Measurements from ENCODE around the gene VSTM1.

GRCh38 chr19:54104998-54105715 lies 41.5 kb upstream of the VSTM1 start:
- TF ChIP-seq CTCF (IDR thresholded peaks at IDR 0.05) (no peak), POLR2A (IDR thresholded peaks at IDR 0.05) (no peak), POLR2AphosphoS5 (IDR thresholded peaks at IDR 0.05) (no peak)

Data from sigmoid colon (tissue), 4 donors.